Panc1 (cell line): ENCODE results near the gene RPS15.

Source experiments
- POLR2AphosphoS5 ChIP-seq: IDR thresholded peaks from 2 replicates; pipeline ENCODE4 v1.6.1; 2012; ENCODE audit warnings: mild to moderate bottlenecking, low read depth, low read length, moderate library complexity
- SIN3A ChIP-seq: IDR thresholded peaks from 2 replicates; pipeline ENCODE4 v1.6.1; 2012; ENCODE audit warnings: low read depth, mild to moderate bottlenecking, low read length, moderate library complexity, borderline replicate concordance; ENCODE audit not compliant: insufficient read depth
- TF ChIP-seq, protein P1 (sequence below): fragments of 450-650 bp; IDR thresholded peaks from 2 replicates; pipeline ENCODE4 v1.5.1; 2017; ENCODE audit warnings: mild to moderate bottlenecking

DNA sequence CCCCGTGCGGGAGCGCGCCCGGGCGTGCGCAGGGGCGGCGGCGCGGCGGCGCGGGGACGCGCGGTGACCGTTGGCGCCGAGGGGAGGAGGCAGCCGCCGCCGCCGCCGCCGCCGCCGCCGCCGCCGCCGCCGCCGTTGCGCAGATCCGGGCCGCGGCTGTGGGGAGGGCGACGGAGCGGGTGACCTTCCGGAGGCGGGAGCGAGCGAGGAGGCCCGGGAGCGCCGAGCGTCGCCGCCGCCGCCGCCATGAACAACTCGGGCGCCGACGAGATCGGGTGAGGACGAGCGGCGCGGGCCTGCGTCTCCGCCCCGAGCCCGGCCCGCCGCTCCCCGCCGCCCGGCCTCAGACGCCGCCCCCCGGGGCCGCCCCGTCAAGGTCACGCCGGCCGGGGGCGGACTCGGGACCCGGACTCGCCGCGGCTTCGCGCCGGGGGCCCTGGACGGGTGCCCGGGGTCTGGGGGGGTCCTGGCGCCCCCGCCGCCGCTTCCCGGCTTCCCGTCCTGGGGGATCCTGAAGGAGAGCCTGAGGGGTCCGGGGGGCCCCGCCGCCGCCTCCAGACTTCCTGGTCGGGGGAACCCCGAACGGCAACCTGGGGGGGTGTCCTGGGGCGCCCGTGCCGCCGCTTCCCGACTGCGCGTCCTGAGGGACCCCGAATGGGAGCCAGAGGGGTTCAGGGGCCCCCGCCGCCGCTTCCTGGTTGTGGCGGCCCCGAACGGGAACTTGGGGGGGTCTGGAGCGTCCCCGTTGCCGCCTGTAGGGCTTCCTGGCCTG lies 30.5 kb upstream of the RPS15 start, which contains the start of gene DAZAP1:
- TF ChIP-seq, protein P1, sequence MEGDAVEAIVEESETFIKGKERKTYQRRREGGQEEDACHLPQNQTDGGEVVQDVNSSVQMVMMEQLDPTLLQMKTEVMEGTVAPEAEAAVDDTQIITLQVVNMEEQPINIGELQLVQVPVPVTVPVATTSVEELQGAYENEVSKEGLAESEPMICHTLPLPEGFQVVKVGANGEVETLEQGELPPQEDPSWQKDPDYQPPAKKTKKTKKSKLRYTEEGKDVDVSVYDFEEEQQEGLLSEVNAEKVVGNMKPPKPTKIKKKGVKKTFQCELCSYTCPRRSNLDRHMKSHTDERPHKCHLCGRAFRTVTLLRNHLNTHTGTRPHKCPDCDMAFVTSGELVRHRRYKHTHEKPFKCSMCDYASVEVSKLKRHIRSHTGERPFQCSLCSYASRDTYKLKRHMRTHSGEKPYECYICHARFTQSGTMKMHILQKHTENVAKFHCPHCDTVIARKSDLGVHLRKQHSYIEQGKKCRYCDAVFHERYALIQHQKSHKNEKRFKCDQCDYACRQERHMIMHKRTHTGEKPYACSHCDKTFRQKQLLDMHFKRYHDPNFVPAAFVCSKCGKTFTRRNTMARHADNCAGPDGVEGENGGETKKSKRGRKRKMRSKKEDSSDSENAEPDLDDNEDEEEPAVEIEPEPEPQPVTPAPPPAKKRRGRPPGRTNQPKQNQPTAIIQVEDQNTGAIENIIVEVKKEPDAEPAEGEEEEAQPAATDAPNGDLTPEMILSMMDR = no peak
- no peak for TF ChIP-seq POLR2AphosphoS5
- 0 out of 2 replicates have a peak, but pooled peaks have one; percentile 34 for TF ChIP-seq SIN3A
